HG02610 (cell line): Measurements from ENCODE around the gene SLC12A8.
"Not testable (repeated sequence)": the region's sequence is repeated elsewhere in the genome, so short reads cannot be mapped to it uniquely, and the experiment has no call there.

Experiments used
- ATAC-seq: cut with Tn5 transposase; IDR thresholded peaks from one replicate; pipeline ENCODE4 v1.9.1; 2021; ENCODE audit warnings: mild to moderate bottlenecking, moderate library complexity; ENCODE audit not compliant: unreplicated experiment

The SLC12A8 gene

GRCh38 chr3:125085166-125085565, 127.4 kb downstream of the SLC12A8 start:
- ATAC-seq = no peak

- no peak for ATAC-seq
Measured at GRCh38 chr3:125083776-125084175, 128.8 kb downstream of the SLC12A8 start.

- not testable (repeated sequence) for ATAC-seq
Measured at GRCh38 chr3:125082339-125082738, 130.2 kb downstream of the SLC12A8 start.

- ATAC-seq = no peak
Measured at GRCh38 chr3:125080077-125080476, 132.5 kb downstream of the SLC12A8 start.

GRCh38 chr3:125079675-125080045, 132.9 kb downstream of the SLC12A8 start:
- no peak for ATAC-seq

GRCh38 chr3:125078951-125079674, 133.4 kb downstream of the SLC12A8 start:
- no peak for ATAC-seq

- no peak for ATAC-seq
Measured at GRCh38 chr3:125077864-125078263, 134.7 kb downstream of the SLC12A8 start.

- no peak for ATAC-seq
Measured at GRCh38 chr3:125076464-125076863, 136.1 kb downstream of the SLC12A8 start.

- no peak for ATAC-seq
Measured at GRCh38 chr3:125075738-125076137, 136.8 kb downstream of the SLC12A8 start.

- no peak for ATAC-seq
Measured at GRCh38 chr3:125073390-125073905, 139.1 kb downstream of the SLC12A8 start.

- no peak for ATAC-seq
Measured at GRCh38 chr3:125072749-125073389, 139.7 kb downstream of the SLC12A8 start.

GRCh38 chr3:125072301-125072700, 140.2 kb downstream of the SLC12A8 start:
- no peak for ATAC-seq

- ATAC-seq = no peak
Measured at GRCh38 chr3:125069968-125070745, 142.4 kb downstream of the SLC12A8 start.

GRCh38 chr3:125069452-125069851, 143.1 kb downstream of the SLC12A8 start:
- ATAC-seq = no peak

GRCh38 chr3:125068265-125068664, 144.3 kb downstream of the SLC12A8 start:
- ATAC-seq = no peak

GRCh38 chr3:125067225-125067624, 145.3 kb downstream of the SLC12A8 start:
- no peak for ATAC-seq

- no peak for ATAC-seq
Measured at GRCh38 chr3:125062904-125063618, 149.5 kb downstream of the SLC12A8 start.

- ATAC-seq = no peak
Measured at GRCh38 chr3:125061646-125062045, 150.9 kb downstream of the SLC12A8 start.

GRCh38 chr3:125061170-125061569, 151.4 kb downstream of the SLC12A8 start:
- ATAC-seq = no peak

GRCh38 chr3:125059488-125060245, 152.9 kb downstream of the SLC12A8 start:
- no peak for ATAC-seq
